NCI-H1436 (cell line): ENCODE data around the gene JMJD6.

Source experiments
- DNase-seq: peaks from one replicate; lab custom pipeline; 2025; lab: John Stamatoyannopoulos, UW

The JMJD6 gene

GRCh38 chr17:76697702-76698465 is 28.5 kb downstream of the JMJD6 start:
- peak; percentile 45 for DNase-seq

- no peak for DNase-seq
Measured at GRCh38 chr17:76696763-76697701, 29.4 kb downstream of the JMJD6 start.

GRCh38 chr17:76695059-76695831 is 31.2 kb downstream of the JMJD6 start:
- no peak for DNase-seq

- no peak for DNase-seq
Measured at GRCh38 chr17:76691379-76692191, 34.8 kb downstream of the JMJD6 start.

GRCh38 chr17:76690596-76691280 is 35.7 kb downstream of the JMJD6 start:
- DNase-seq, result no peak

- no peak for DNase-seq
Measured at GRCh38 chr17:76689859-76690258, 36.5 kb downstream of the JMJD6 start.

GRCh38 chr17:76688165-76688622 is 38.2 kb downstream of the JMJD6 start:
- no peak for DNase-seq

- no peak for DNase-seq
Measured at GRCh38 chr17:76687298-76688164, 38.9 kb downstream of the JMJD6 start.

GRCh38 chr17:76686538-76687297 is 39.7 kb downstream of the JMJD6 start:
- DNase-seq, result no peak

GRCh38 chr17:76685846-76686245 is 40.6 kb downstream of the JMJD6 start:
- DNase-seq, result no peak

GRCh38 chr17:76685366-76685765 is 41.0 kb downstream of the JMJD6 start:
- no peak for DNase-seq

GRCh38 chr17:76684756-76685155 is 41.6 kb downstream of the JMJD6 start:
- no peak for DNase-seq

GRCh38 chr17:76683921-76684745 is 42.3 kb downstream of the JMJD6 start:
- no peak for DNase-seq

- no peak for DNase-seq
Measured at GRCh38 chr17:76683011-76683755, 43.2 kb downstream of the JMJD6 start.

GRCh38 chr17:76682296-76682695 is 44.1 kb downstream of the JMJD6 start:
- no peak for DNase-seq

- DNase-seq, result peak; percentile 75
Measured at GRCh38 chr17:76681222-76682137, 44.9 kb downstream of the JMJD6 start.
